ENCODE measurements around the gene PAPPA2.

Gene PAPPA2

DNA sequence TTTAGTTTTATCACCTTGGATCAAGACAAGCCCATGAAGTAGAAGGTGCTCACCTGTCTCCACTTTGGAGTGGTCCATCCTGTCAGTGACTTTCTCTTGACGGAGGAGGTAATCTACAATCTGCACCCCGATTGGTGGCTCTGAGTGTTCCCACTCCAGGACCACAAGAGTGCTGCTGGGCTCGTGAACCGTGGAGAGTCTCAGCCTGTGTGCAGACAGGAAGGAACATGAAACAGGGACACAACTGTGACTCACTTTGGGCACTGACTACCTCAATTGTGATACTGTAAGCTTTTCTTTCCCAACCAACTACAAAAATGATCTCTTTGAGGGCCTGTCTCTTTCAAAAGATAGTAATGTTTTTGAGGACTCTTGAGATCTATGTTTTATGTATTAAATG is 421.3 kb downstream of the PAPPA2 start:
- DNase-seq (ENCODE audit: low read depth), result no peak
- H3K4me3 ChIP-seq (ENCODE audit: low read depth, low read length), result no peak overlapping the region
- TF ChIP-seq, protein P1, sequence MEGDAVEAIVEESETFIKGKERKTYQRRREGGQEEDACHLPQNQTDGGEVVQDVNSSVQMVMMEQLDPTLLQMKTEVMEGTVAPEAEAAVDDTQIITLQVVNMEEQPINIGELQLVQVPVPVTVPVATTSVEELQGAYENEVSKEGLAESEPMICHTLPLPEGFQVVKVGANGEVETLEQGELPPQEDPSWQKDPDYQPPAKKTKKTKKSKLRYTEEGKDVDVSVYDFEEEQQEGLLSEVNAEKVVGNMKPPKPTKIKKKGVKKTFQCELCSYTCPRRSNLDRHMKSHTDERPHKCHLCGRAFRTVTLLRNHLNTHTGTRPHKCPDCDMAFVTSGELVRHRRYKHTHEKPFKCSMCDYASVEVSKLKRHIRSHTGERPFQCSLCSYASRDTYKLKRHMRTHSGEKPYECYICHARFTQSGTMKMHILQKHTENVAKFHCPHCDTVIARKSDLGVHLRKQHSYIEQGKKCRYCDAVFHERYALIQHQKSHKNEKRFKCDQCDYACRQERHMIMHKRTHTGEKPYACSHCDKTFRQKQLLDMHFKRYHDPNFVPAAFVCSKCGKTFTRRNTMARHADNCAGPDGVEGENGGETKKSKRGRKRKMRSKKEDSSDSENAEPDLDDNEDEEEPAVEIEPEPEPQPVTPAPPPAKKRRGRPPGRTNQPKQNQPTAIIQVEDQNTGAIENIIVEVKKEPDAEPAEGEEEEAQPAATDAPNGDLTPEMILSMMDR (IDR thresholded peaks at IDR 0.05; ENCODE audit: control insufficient read depth, extremely low read depth, insufficient read depth), result no peak

DNA sequence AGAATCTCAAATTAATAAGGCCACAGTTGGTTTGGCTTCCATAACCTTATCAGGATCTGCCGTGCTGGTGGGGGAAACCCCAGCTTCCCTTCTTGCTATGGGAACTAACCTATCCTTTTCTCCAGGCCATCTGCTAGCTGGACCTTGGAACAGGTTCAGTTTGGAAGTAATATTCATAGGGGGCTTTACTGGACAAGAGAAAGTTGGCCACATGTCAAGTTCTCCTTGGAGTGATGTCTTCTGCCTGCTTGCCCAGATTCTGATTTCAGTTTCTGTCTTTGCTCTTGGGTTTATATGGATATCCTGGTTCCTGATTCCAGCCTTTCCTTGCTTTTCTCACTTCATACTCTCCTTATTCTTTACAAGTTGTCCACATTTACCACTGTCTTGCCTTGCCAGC is 421.9 kb downstream of the PAPPA2 start:
- no peak overlapping the region for H3K4me3 ChIP-seq (ENCODE audit: low read depth, low read length)
- DNase-seq (ENCODE audit: low read depth), result no peak
- TF ChIP-seq, protein P1 (IDR thresholded peaks at IDR 0.05; ENCODE audit: control insufficient read depth, extremely low read depth, insufficient read depth), result no peak

DNA sequence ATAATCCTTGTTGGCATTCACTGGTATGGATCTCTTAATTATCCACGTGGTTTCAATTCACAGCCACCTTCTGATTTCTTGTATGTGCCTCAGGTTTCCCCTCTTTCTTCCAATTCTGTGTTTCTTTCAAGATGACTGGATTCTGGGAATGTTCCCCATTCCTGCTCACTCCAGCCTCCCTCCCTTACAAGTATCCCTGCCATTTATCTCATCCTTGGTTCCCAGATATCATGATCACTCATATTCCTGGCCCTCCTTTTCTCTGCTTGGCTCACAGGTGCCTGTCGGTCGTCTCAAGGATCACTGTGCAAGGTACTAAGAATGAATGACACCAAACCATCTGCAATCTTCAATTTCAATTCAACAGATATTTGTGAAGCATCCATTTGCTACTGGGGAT is 422.4 kb downstream of the PAPPA2 start:
- TF ChIP-seq, protein P1 (IDR thresholded peaks at IDR 0.05; ENCODE audit: control insufficient read depth, extremely low read depth, insufficient read depth), result no peak
- DNase-seq (ENCODE audit: low read depth), result no peak
- no peak overlapping the region for H3K4me3 ChIP-seq (ENCODE audit: low read depth, low read length)

DNA sequence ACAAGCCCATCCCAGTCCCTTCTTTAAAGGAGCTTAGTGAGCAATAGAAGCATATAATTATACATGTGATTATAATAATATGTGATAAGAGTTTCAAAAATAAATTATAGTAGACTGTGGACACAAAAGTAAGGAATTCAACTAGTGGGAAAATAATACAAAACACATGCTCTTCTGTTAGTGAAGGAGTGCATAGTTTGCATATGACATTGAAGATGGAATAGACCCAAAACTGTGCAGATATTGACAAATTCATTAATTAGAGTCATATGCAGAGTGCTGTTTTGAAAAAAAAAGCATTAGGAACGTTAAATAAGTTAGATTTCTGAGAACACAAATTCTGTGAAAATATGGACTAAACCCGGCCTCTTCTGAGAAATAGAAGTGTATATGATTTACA is 422.8 kb downstream of the PAPPA2 start:
- H3K4me3 ChIP-seq (ENCODE audit: low read depth, low read length), result no peak overlapping the region
- TF ChIP-seq, protein P1 (IDR thresholded peaks at IDR 0.05; ENCODE audit: control insufficient read depth, extremely low read depth, insufficient read depth), result no peak
- no peak for DNase-seq (ENCODE audit: low read depth)

DNA sequence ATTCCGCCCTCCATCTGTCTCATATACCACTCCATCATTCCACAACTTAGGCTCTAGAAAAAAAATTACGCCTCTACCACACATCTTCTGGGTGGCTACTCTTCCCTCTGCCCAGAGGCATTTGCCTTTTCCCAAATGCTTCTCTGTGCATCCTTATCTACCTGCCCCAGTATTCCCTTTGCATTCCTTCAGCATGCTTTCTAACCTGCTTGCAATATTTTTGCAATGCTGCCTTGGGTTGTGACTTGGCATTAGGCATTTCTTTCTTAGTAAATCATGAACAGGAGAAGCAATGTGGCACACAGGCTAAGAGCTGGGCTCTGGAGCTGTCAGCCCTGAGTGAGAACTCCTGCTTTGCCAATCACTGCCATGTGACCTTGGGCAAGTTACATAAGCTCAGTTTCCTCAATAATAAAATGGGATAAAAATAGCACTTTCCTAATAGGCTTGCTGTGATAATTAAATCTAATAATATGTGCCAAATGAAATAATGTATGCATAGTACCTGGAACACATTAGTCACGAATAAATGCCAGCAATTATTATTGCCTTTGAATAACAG is 425.6 kb downstream of the PAPPA2 start:
- TF ChIP-seq, protein P1 (IDR thresholded peaks at IDR 0.05; ENCODE audit: control insufficient read depth, extremely low read depth, insufficient read depth), result no peak
- no peak for DNase-seq (ENCODE audit: low read depth)
- no peak overlapping the region for H3K4me3 ChIP-seq (ENCODE audit: low read depth, low read length)

DNA sequence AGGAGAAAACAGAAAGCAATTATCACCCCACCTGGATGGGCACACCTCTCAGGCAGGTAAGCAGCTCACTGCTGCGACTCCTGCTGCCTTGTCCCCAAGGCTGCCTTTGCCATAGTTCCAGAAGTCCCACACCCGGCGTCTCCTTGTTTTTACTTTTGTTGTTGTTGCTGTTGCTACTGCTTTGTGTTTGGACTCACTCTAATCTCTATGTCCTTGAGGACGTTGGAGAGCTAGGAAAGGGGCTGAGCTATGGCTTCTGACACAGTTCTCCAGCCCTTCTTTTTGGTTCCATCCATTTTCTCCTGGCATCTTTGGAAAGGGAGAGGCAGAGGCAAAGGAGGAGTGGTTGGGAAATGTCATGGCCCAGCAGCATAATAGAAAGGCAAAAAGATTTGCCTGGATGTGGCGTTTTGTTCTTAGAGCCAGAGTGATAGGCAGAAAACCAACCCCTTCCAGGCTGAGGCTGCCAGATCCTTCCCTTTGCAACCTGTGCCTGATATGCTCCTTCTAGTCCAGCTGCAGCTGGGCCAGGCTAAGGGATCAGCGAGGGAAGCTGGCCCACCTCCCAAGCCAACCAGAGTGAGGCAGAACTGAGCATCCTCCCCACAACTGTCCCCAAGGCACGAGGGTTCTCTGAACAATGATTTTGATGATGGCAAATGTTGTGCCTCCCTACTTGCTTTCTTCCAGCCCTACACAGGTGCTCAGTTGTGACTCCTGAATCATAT is 430.8 kb downstream of the PAPPA2 start:
- TF ChIP-seq, protein P1 (IDR thresholded peaks at IDR 0.05; ENCODE audit: control insufficient read depth, extremely low read depth, insufficient read depth), result no peak
- DNase-seq (ENCODE audit: low read depth), result no peak
- H3K4me3 ChIP-seq (ENCODE audit: low read depth, low read length), result no peak overlapping the region

DNA sequence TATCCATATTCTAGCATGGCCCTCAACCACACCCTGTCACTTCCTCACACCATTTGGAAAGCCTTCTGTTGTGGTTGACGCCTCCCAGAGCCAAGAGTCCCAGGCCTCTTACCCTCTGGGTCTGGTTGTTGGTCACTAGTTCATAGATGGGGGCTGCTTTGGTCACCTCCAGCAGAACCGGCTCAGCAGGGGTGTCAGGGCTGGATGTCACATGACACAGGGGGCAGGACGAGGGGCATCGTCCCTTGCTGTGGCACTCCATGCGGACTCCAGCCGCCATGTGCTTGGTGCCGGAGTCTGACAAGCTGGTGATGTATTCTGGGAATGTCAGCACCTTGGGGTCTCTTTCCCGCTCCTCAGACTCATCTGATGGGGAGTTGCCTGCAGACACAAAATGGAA is 431.5 kb downstream of the PAPPA2 start:
- TF ChIP-seq, protein P1 (IDR thresholded peaks at IDR 0.05; ENCODE audit: control insufficient read depth, extremely low read depth, insufficient read depth), result no peak
- no peak overlapping the region for H3K4me3 ChIP-seq (ENCODE audit: low read depth, low read length)
- DNase-seq (ENCODE audit: low read depth), result no peak

Data from LNCaP clone FGC (cell line).